NCI-H146 treated with DMSO at 0.1 percent for 48 hours (cell line): ENCODE measurements around the gene ACSM2B.
"Not testable (repeated sequence)": the region's sequence is repeated elsewhere in the genome, so short reads cannot be mapped to it uniquely, and the experiment has no call there.

ENCODE experiments used
- DNase-seq: peaks from one replicate; lab custom pipeline; 2025; ENCODE audit not compliant: unreplicated experiment; lab: John Stamatoyannopoulos, UW

Gene ACSM2B

DNA sequence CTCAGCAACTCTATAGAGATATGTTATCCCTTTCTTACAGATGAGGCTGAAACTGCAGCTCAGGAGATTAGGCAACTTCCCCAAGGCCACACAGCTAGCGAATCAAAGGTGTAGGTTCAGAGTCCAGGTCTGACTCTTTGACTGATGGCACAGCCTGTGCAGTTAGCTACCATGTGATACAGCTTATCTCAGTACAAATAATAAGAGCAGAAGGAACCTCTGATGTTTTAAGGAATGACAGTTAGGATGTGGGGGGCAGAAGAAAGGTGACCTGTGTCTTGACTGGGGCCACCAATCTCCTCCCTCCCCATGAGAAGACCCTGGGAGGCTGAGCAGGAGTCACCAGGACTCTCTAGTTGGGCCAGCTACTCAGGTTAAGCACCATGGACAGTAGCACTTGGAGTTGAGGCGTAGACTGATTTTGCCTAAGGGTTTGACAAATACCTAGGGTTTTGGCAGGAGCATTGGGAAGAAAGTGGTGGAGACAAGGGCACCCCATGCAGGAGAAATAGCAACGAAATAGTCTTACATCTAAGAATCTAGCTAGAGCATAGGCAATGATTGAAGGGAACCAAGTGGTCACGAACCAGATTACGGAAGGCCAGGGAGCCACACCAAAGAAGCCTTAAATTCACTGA, 22.8 kb upstream of the ACSM2B start:
- no peak for DNase-seq

DNA sequence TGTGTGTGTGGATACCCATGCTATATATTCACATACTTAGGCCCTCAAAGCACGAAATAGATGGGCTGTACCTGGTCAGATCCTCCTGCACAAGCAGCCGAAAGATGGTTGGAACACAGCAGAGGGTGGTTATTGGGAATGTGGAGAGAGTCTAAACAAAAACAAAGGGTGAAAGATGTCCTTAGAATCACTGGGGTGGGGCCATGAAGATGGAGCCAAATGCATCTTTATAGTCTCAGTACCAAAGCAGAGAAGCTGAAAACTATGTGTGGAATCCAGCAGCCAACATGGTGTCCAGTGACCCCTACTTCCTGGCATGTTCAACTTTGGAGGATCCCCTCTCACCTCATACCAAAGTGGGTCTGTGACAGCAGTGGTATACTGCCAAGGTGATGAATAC, 19.5 kb upstream of the ACSM2B start:
- not testable (repeated sequence) for DNase-seq

DNA sequence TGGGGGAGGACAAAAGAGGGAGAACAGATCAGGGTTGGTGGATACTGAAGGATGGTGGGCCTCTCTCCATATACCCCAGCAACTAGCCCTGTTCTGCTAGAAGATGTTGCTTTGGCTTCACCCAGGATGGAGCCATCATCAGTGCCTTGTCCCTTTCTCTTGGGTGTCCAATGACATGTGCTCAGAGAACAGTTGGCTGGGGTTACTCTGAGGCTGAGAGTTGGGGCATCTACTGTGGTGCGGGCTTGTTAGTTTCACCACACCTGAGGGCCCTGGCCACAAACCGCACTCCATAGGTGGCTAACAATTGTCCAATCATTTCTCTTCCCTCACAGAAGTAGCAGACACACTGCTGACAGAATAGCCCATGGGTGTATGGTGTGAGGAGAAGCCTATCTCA, 18.9 kb upstream of the ACSM2B start:
- not testable (repeated sequence) for DNase-seq

DNA sequence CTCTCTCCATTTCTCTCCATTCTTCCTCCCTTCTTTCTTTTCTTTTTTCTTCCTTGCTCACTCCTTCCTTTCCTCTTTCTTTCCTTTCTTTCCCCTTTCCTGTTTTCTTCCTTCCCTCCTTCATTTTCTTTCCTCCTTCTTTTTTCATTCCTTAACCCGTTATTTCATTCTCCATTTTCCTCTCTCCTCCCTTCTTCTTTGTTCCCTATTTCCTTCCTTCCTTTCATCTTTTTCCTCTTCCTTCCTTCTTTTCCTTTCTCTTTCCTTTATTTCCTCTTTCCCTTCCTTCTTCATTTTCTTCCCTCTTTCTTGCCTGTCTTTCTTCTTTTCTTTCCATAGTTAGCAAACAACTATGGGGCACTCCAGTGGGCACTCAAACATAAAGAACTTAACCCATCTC, 16.6 kb upstream of the ACSM2B start:
- DNase-seq = not testable (repeated sequence)

DNA sequence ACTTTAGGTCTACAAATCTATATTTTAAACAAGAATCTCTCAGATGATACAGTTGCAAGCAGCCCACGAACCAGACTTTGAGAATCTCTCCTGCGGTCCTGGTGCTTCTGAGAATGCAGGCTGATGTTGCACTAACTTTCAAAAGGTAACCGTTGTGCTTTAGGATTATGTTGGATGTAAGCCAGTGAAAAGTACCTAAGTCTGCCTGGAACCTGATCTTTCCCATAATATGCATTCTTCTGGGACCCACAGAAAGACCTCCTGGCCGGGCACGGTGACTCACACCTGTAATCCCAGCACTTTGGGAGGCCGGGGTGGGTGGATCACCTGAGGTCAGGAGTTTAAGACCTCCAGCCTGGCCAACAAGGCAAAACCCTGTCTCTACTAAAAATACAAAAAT, 13.3 kb upstream of the ACSM2B start:
- not testable (repeated sequence) for DNase-seq

DNA sequence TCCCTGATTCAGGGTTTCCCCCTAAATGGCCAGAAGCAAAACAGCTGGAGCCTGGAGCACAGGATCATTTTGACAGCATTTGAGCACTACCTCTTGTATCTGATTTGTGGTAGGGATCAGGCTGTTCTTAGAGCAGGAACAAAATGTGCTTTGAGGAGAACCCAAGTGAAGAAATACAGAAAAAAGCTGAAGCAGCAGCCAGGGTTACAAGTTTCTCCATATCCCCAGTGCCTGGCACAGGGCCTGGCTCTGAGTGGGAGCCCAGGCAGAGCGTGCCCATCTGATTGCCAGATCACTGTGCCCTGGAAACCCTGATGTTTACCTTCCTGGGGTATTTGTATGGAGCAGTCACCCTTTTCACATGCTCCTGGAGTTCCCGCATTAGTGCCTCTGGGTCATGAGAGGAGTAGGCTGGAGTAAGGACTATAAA, 11.5 kb upstream of the ACSM2B start:
- not testable (repeated sequence) for DNase-seq

DNA sequence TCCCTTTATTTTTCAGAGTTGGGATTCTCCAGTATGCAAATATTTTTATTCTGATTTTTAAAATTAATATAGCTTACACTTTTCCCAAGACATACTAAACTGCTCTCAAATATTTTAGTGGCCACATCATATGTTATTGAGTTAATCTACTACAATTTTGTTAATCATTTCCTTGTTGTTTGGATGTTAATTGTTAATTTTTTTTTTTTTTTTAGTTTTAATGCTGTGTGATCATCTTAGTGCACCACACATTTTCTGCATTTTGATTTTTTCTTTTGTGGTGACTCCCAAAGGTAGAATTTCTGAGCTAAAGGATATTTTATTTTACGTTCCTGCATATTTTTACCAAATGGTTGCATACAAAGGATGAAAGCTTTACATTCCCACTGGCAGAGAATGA, 10.5 kb upstream of the ACSM2B start:
- DNase-seq = not testable (repeated sequence)

DNA sequence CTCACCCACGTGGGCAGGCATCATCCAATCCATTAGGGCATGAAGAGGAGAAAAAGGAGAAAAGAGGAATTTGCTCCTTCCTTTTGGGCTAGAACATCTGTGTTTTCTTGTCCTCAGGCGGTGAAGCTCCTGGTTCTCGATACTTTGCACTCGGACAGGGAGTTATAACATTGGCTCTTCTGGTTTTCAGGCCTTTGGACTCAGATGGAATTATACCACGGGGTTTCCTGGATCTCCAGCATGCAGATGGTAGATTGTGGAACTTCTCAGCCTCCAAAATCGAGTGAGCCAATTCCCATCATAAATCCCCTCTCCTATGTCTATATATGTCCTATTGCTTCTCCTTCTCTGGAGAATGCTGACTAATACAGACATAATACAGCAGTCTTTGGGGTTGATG, 9.9 kb upstream of the ACSM2B start:
- DNase-seq = not testable (repeated sequence)

DNA sequence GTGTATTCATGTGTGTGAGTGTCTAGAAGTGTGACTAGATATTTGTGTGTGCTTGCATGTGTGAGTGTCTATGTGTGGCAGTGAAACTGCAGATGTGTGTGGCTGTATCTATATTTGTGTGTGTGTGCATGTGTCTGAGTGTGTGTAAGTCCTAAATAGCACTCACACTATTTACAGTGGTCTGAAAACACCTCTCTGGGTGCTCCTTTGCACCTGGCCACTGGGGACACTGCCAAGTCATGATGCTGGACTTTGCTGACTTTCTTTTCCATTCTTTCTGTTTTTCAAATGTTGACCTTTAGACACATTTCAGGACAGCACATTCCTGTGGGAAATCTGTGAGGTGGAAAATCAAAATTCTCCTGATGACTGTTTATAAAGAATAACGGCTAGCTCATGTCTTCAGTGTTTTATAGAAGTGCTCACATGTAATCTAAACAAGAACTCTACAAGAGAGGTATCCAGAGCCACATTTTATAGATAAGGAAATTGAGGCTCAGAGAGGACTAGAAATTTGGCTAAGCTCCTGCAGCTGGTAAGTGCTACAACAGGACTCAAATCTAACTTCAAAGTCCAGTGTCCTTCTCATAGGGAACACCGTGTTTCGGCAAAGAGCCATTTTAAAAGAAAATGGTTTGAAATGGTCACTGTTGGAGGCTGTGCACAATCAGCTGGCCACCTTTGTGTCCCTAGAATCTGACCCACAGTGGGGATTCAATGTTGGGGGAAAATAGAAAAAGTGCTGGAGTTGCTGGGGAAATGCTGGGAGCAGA, 4.5 kb upstream of the ACSM2B start:
- DNase-seq = not testable (repeated sequence)

DNA sequence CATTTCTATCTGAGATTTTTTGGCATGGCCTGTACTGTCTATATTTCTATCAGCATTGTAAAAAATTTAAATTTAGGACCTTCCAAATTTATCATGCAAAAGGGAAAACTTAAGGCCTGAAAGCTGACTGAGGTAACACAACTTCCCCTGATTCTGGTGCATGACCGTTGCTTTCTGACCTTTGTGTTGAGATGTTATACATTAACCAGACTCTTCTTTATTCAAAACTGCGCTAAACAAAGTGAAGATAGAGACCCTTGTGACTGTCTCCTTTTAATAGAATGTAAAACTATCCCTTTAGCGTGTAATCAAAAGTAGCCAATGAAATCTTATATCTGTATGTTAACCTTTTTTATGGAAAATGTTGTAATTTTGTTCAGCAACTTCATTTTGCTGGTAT, 1.9 kb upstream of the ACSM2B start:
- DNase-seq = not testable (repeated sequence)

DNA sequence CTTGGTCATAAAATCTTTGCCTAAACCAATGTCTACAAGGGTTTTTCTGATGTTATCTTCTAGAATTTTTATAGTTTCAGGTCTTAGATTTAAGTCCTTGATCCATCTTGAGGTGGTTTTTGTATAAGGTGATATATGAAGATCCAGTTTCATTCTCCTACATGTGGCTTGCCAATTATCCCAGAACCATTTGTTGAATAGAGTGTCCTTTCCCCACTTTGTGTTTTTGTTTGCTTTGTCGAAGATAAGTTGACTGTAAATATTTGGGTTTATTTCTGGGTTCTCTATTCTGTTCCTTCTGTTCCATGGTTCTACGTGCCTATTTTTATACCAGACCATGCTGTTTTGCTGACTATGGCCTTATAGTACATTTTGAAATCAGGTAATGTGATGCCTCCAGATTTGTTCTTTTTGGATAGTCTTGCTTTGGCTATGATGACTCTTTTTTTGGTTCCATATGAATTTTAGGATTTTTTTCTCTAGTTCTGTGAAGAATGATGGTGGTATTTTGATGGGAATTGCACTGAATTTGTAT, 7.0 kb downstream of the ACSM2B start:
- not testable (repeated sequence) for DNase-seq

DNA sequence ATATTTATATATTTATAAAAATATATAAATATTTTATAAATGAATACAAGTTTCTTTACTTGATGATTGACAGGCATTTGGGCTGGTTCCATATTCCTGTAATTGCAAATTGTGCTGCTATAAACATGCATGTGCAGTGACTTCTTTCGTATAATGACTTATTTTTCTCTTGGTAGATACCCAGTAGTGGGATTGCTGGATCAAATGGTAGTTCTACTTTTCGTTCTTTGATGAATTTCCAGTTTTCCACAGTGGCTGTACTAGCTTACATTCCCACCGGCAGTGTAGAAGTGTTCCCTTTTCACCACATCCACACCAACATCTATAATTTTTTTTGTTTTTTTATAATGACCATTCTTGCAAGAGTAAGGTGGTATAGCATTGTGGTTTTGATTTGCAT, 7.8 kb downstream of the ACSM2B start:
- no peak for DNase-seq

DNA sequence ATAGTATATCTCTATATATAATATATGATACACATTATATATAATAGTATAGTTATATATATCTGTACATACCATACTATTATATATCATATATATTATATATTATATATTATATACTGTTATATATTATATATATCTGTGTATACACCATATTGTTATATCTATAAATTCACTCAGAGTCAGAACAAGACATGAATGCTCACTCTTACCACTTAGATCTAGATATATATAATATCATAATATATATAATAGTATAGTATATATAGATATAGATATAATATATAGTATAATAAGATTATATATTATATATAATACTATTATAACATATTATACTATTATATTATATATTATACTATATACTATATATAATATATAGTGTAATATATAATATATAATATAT, 9.3 kb downstream of the ACSM2B start:
- DNase-seq = no peak

DNA sequence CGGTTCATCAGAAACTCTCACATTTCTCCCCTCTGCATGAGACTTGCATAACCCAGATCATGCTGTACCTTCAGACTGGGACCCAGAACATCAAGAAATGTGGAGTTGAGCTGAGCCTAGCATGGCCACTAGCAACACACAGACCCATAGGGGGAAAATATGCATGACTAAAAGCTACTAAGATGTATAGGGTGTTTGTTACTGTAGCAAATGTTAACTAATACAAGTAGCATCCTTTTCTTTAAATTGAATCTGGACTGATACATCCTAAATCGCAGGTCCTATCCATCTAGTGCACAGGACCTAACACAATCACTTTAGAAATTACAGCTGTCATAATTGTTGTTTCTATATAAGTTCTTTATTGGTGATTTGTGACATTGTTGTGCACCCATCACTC, 10.8 kb downstream of the ACSM2B start:
- not testable (repeated sequence) for DNase-seq

DNA sequence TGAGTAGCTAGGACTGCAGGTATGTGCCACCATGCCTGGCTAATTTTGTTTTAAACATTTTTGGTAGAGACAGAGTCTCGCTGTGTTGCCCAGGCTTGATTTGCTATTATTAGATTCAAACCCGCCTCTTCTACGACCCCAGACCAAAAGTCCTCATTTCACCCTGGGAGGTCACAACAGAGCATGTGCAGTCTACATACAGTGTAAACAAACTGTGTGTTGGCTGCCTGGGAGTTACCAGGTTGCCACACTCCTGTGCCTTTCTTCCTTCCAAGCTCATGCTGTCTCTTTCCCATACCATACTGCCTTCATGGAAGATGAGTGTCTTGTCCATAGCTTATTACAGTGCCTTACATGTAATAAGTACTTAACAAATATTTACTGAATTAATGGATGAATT, 11.9 kb downstream of the ACSM2B start:
- not testable (repeated sequence) for DNase-seq

DNA sequence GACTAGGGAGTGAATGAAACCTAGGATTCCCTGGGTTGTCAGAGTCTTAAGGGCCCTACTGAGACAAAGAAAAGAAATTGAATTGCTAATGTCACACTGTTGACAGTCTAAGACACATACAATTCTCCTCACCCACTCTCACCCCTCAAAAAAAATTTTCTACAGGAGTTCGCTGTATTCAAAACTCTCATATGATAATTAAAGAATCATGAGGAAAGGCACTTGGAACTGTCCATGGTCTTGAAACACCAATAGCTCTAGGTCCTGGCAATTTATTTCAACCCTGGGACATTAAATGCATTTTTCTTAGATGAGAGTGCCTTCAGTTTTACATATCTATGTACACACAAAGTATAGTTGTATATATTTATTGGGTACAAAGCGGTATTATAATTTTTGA, 20.5 kb downstream of the ACSM2B start:
- not testable (repeated sequence) for DNase-seq

DNA sequence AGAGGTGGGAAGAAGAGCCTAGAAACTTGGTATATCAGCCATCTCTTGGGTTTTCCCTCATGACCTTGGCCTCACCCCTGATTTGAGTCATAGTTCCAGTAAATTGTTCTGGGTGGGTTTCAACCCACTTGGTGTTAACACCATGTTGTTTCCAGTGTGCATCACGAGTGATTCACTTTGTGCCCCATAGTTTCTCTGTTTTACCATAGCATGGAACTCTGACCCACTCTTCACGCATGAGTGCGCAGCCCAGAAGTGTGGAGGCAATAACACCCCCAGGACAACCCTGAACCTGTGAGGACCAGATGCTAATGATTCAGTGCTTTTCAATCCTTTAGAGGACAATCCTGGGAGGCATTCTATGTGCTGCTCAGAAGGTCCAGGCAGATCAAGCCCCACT, 21.5 kb downstream of the ACSM2B start:
- DNase-seq = not testable (repeated sequence)

DNA sequence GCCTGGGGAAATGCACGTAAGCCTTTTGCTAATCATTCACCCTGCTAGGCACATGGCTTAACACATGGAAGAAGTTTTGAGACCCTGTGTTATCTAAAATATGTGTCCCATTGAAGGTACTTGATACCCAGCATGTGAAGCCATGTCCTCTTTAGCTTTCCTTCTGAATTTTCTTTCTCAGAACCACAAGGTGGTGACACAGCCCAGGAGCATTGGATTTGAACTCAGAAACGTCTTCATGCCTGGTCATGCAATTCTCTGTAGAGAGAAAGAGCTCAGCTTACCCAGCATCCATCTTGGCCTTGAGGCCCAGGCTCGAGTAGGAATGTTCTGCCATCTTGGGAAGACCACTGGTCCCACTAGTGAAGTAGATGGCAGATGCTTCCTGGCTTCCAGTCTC, 22.7 kb downstream of the ACSM2B start:
- DNase-seq = not testable (repeated sequence)

DNA sequence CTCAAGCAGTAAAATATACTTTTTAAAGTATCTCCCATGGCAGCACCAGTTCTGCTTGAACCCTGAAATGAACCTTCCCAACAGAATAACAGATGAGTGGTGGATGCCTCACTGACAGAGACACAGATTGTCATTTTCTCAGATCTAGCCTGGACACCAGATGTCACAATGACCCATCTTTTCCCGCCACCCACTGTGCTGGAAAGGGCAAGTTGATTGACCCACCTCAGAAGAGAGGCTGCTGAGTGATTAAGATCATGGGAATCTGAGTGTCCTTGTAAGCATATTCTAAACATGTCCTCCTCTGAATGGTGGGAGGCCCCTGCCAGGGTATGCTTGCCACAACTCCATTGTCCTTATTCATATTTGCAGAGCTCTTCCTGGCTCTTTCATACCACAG, 29.2 kb downstream of the ACSM2B start:
- not testable (repeated sequence) for DNase-seq

DNA sequence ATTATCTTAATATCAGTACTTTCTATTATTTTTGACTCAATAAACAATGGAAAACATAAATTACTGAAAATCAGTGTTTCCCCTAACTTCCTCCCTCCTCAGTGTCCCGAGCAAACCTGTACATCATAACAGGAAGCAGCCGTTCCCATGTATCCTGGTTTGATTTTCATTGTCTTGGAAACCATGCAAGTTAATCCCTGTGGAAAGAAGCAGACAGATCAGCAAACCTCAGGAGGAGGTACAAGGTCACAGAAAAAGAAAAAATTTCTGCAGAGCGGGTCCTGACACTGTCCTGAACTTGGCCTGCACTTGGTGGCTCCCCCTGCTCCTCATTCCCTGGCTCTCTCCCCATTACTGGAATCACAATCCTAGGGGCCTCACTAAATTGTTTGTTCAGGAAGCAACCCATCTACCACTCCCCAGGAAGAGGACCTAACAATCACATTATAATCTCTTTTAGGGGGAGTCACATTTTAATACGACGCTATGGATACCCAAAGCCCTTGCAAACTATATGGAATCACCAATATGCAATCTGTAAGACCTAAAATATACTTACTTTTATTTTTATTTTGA, 29.8 kb downstream of the ACSM2B start:
- DNase-seq = not testable (repeated sequence)

DNA sequence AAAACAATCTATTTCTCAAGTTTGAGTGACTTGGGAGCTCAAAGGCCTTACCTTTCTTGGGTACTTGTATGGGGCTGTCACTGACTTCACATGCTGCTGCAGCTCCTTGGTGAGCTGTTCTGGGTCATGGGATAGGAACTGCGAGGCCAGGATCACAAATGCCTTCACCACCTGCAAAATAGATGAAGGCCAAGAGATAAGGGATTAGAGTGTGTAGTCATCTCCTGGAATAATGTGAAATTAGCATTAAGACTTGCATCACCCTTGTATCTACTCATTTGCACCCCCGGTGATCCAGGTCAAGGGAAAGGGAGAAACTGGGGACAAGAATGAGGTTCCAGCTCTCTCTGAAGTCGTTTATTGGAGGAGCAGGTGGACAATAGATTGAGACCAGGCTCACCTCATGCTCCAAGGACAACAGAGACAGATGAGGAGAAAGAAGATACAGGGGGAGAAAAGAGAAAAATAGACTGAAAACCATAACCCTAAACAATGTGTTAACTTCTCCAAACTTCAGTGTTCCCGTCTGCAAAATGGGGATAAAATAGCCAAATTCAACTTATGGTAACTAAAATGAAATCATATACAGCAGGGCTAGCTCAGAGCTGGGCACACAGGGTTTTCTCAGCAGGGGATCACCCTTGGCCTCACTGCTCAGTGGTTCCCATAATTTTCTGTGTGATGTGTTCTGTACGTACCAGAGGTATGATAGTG, 35.4 kb downstream of the ACSM2B start:
- not testable (repeated sequence) for DNase-seq
